GM21528 (cell line): ENCODE results near the gene SLC5A12.
"Not testable (repeated sequence)": the region's sequence is repeated elsewhere in the genome, so short reads cannot be mapped to it uniquely, and the experiment has no call there.

ENCODE experiments used
- ATAC-seq: cut with Tn5 transposase; IDR thresholded peaks from one replicate; pipeline ENCODE4 v1.9.1; 2021; ENCODE audit warnings: mild to moderate bottlenecking, moderate library complexity; ENCODE audit not compliant: unreplicated experiment, low FRiP score

The SLC5A12 gene

GRCh38 chr11:26665036-26665435 lies 56.8 kb downstream of the SLC5A12 start:
- ATAC-seq: no peak

- no peak for ATAC-seq
Observed at GRCh38 chr11:26662916-26663315, 58.9 kb downstream of the SLC5A12 start.

- no peak for ATAC-seq
Observed at GRCh38 chr11:26655287-26655686, 66.6 kb downstream of the SLC5A12 start.

GRCh38 chr11:26651916-26652315 lies 69.9 kb downstream of the SLC5A12 start:
- no peak for ATAC-seq

- ATAC-seq: no peak
Observed at GRCh38 chr11:26649884-26650283, 72.0 kb downstream of the SLC5A12 start.

- not testable (repeated sequence) for ATAC-seq
Observed at GRCh38 chr11:26643314-26643713, 78.5 kb downstream of the SLC5A12 start.

GRCh38 chr11:26632691-26633159 lies 89.1 kb downstream of the SLC5A12 start:
- no peak for ATAC-seq

GRCh38 chr11:26626346-26626745 lies 95.5 kb downstream of the SLC5A12 start:
- no peak for ATAC-seq

- no peak for ATAC-seq
Observed at GRCh38 chr11:26623076-26623659, 98.7 kb downstream of the SLC5A12 start.

GRCh38 chr11:26622181-26622580 lies 99.7 kb downstream of the SLC5A12 start:
- ATAC-seq: no peak

GRCh38 chr11:26621132-26621531 lies 100.7 kb downstream of the SLC5A12 start:
- no peak for ATAC-seq

GRCh38 chr11:26620282-26621045 lies 101.4 kb downstream of the SLC5A12 start:
- ATAC-seq: no peak

- ATAC-seq: no peak
Observed at GRCh38 chr11:26618441-26618840, 103.4 kb downstream of the SLC5A12 start.
